ENCODE measurements around the gene GBA2.

The GBA2 gene

DNA sequence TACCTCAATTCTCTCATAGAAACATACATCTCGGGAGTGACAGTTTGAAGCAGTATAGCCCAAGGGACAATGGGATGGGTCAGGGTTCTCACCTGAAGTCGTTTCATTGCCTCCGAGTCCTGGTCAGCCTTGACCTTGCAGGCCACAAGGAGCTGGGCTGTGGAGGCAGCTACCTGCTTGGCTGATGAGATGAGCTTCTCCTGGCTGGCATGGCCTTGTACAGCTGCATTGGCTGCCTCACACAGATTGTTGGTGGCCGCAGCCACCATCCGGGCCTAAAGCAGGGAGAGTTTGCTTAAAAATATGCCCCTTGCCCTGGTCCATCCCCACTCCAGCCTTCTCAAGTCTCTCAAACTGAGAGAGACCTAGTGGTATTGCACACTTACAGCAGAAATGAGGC, 50.8 kb downstream of the GBA2 start:
- Histone ChIP-seq H3K27ac (ENCODE audit: low read length) (no peak overlapping the region), H3K27me3 (ENCODE audit: insufficient read depth, low read length) (no peaks in the 10 kb centered on the region), H3K36me3 (ENCODE audit: insufficient read depth, low read depth, low read length) (peaks cover 71% of the 10 kb centered on the region), H3K4me1 (ENCODE audit: insufficient read depth, low read length) (no peaks in the 10 kb centered on the region), H3K4me3 (ENCODE audit: low read length) (no peak overlapping the region), H3K9me3 (ENCODE audit: insufficient read depth, low read depth, low read length) (no peaks in the 10 kb centered on the region), H3K9ac (ENCODE audit: low read depth, low read length) (no peak overlapping the region)

DNA sequence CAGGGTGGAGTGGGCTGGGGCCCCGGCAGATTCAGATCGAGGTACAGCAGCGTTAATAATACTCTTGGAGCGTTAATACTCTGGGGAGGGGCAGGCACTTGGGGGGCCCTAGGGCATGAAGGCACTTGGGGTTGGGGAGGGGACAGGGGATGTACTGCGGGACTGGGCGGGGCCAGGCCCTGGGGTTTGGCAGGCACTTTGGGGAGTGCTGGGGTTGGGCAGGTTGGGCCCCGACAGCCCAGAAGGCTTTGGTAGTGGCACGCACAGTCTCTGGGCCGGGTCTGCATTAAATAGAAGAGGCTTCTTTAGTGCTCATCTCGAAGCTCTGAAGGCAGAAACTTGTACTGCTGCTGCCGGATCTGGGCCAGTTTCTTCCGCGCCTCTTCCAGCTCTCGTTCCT, 51.5 kb downstream of the GBA2 start:
- Histone ChIP-seq H3K9ac (ENCODE audit: low read depth, low read length) (no peak overlapping the region), H3K9me3 (ENCODE audit: insufficient read depth, low read depth, low read length) (no peaks in the 10 kb centered on the region), H3K36me3 (ENCODE audit: insufficient read depth, low read depth, low read length) (peaks cover 64% of the 10 kb centered on the region)

DNA sequence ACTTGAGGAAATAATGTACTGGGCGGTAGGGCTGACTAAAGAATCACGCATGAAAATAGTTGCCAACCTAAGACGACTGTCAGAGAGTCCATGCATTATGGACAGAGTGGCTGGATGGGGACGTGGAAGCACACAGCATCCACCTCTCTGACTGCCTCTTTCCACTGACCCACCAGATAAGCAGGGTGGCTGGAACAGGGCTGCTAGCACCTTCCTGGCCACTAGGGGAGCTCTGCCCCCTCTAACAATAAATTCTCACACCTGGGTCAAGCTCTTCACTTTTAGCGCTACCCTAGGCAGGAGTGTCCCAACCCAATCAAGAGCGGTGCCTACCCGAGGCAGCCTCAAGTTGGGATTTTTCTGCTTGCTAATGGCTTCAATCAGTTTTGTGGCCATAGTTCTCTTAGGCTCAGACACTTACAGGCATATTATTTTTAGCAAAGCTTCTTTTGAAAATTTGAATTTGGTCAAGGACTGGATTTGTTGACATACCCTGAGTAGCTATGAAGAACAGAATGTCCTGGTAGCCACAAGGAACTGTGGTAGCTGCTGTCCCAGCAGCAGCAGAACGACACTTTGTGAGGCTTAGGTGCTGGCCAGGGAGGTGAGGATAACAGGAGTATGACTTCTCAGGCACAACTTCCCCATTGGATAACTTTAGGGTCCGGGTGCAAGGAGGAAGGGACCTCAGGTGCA, 52.4 kb downstream of the GBA2 start:
- Histone ChIP-seq H3K4me1 (ENCODE audit: insufficient read depth, low read length) (no peaks in the 10 kb centered on the region), H3K27me3 (ENCODE audit: insufficient read depth, low read length) (no peaks in the 10 kb centered on the region), H3K9ac (ENCODE audit: low read depth, low read length) (no peak overlapping the region), H3K27ac (ENCODE audit: low read length) (no peak overlapping the region), H3K4me3 (ENCODE audit: low read length) (no peak overlapping the region), H3K36me3 (ENCODE audit: insufficient read depth, low read depth, low read length) (peaks cover 56% of the 10 kb centered on the region), H3K9me3 (ENCODE audit: insufficient read depth, low read depth, low read length) (no peaks in the 10 kb centered on the region)

More for the DNA sequence above, 51.5 kb downstream of the GBA2 start:
- H3K4me1 ChIP-seq (ENCODE audit: insufficient read depth, low read length), result no peaks in the 10 kb centered on the region
- no peak overlapping the region for H3K4me3 ChIP-seq (ENCODE audit: low read length)
- no peaks in the 10 kb centered on the region for H3K27me3 ChIP-seq (ENCODE audit: insufficient read depth, low read length)
- H3K27ac ChIP-seq (ENCODE audit: low read length), result no peak overlapping the region

DNA sequence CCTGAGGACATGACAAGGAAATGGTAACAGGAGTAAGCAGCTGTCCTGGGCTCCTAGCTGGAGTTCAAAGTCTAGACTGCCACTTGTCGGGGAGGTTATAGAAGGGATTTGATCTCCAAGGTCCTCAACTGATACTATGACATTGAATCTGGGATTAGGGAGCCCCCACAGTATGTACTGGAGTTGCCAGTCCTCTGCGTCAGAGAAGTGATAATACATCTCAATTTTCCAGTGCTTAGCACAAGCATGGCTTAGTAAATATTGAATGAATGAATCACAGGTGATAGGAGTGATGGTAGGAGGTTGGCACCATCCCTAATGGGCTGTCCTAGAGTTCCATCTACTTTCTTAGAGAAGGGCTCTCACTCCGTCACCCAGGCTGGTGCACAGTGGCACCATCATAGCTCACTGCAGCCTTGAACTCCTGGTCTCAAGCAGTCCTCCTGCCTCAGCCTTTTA, 53.1 kb downstream of the GBA2 start:
- Histone ChIP-seq H3K4me3 (ENCODE audit: low read length) (no peak overlapping the region), H3K36me3 (ENCODE audit: insufficient read depth, low read depth, low read length) (peaks cover 49% of the 10 kb centered on the region), H3K4me1 (ENCODE audit: insufficient read depth, low read length) (0 out of 2 replicates have a peak, but pooled peaks cover 3% of the 10 kb centered on the region), H3K9ac (ENCODE audit: low read depth, low read length) (no peak overlapping the region), H3K27ac (ENCODE audit: low read length) (no peak overlapping the region), H3K27me3 (ENCODE audit: insufficient read depth, low read length) (no peaks in the 10 kb centered on the region), H3K9me3 (ENCODE audit: insufficient read depth, low read depth, low read length) (no peaks in the 10 kb centered on the region)

DNA sequence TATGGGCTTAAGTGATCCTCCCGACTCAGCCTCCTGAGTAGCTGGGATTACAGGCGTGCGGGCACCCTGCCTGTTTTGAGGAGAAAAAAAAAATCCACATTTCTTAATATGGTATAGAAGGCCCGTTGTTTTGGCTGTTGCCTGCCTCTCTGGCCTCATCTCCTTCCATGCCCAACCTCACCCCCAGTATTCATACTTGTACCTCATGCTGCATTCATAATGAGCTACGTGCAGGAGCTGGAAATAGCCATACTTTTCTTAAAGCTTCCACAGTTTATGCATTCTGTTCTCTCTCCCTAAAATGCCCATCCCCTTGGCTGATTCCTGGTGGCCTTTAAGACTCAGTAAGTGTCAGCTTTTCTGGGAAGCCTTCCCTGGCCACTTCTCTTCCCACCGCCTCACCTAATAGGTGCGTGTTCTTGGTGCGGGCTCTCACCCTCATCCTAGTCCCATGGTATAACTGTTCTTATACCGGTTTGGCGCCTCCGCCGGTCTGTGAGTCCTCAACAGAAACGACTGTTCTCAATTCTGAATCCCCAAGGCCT, 57.2 kb downstream of the GBA2 start:
- no peak overlapping the region for H3K27ac ChIP-seq (ENCODE audit: low read length)
- H3K4me1 ChIP-seq (ENCODE audit: insufficient read depth, low read length), result peaks cover 11% of the 10 kb centered on the region
- no peak overlapping the region for H3K9ac ChIP-seq (ENCODE audit: low read depth, low read length)
- H3K9me3 ChIP-seq (ENCODE audit: insufficient read depth, low read depth, low read length), result no peaks in the 10 kb centered on the region
- H3K4me3 ChIP-seq (ENCODE audit: low read length), result peak overlapping the region; percentile 87
- no peaks in the 10 kb centered on the region for H3K27me3 ChIP-seq (ENCODE audit: insufficient read depth, low read length)
- H3K36me3 ChIP-seq (ENCODE audit: insufficient read depth, low read depth, low read length), result peaks cover 33% of the 10 kb centered on the region

DNA sequence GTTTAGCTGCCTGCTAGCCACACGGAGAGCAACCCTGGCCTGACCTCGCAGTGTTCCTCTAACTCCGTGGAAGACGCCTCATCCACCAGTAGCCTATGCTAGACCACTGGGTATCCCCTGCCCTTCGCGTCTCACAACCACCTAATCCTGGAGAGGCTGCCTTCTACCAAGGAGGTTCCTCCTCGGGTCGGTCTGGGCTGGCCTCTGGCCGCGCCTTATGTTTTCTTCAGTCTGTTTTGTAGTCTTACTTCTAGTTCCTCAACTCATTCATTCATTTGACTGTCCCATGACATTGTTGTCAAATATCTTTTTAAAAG, 57.7 kb downstream of the GBA2 start:
- peak overlapping the region; percentile 87 for H3K4me3 ChIP-seq (ENCODE audit: low read length)
- peaks cover 11% of the 10 kb centered on the region for H3K4me1 ChIP-seq (ENCODE audit: insufficient read depth, low read length)
- H3K27ac ChIP-seq (ENCODE audit: low read length), result peak overlapping the region; percentile 86
- H3K27me3 ChIP-seq (ENCODE audit: insufficient read depth, low read length), result no peaks in the 10 kb centered on the region
- peaks cover 36% of the 10 kb centered on the region for H3K36me3 ChIP-seq (ENCODE audit: insufficient read depth, low read depth, low read length)
- peak overlapping the region; percentile 94; the same call in 1 of the 2 replicates for H3K9ac ChIP-seq (ENCODE audit: low read depth, low read length)
- H3K9me3 ChIP-seq (ENCODE audit: insufficient read depth, low read depth, low read length), result no peaks in the 10 kb centered on the region

DNA sequence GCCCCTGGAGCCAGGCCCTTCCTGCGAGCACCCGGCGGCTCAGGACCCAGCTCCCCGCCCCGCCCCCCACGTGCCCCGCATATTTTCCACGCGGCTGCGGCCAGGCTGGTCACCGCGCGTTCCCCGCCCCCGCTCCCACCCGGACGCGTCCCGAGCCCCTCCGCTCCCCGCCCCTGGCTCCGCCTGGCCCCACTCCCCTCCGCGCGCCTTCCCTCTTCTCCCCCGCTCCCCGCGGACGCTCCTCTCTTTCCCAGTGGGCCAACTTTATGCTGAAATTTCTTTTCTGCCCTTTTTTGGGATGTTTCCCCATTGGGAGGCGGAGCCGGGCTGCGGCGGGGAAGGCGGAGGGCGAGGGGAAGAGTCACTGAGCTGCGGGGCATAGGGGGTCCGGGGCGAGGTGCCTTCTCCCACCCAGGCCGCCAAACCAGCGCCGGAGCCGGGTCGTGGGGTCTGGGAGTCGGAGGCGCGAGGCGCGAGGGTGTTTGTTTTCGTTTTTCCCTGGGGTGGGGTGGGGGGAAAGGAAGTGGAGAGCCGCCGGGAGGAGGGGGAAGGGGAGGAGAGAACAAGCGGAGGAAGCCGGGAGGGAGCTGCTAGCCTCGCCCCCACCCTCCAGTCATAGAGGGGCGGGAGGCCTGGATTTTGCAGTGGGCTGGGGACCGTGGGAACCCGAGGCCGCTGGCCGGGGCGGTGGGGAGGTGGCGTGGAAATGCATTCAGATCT, 58.3 kb downstream of the GBA2 start:
- Histone ChIP-seq H3K9ac (ENCODE audit: low read depth, low read length) (peak overlapping the region; percentile 94; the same call in 1 of the 2 replicates), H3K9me3 (ENCODE audit: insufficient read depth, low read depth, low read length) (no peaks in the 10 kb centered on the region), H3K27ac (ENCODE audit: low read length) (peak overlapping the region; percentile 86), H3K4me3 (ENCODE audit: low read length) (peak overlapping the region; percentile 87), H3K36me3 (ENCODE audit: insufficient read depth, low read depth, low read length) (peaks cover 36% of the 10 kb centered on the region), H3K4me1 (ENCODE audit: insufficient read depth, low read length) (peaks cover 11% of the 10 kb centered on the region), H3K27me3 (ENCODE audit: insufficient read depth, low read length) (no peaks in the 10 kb centered on the region)

DNA sequence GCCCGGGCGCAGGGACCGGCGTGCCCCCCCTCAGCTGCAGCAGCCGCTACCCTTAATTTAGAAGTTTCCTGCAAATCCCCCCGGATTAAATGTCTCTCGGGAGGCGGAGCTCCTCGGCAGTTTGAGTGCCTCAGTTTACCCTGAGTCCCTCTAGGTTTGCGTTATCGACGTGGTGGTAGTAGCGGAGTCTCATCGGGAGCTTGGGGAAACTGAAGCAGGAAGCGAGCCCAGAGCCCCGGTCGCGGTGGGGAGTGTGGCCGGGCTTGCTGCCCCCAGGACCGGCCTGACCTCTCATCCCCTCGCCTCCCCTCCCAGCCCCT, 58.8 kb downstream of the GBA2 start:
- H3K27ac ChIP-seq (ENCODE audit: low read length), result peak overlapping the region; percentile 81
- H3K9me3 ChIP-seq (ENCODE audit: insufficient read depth, low read depth, low read length), result no peaks in the 10 kb centered on the region
- H3K4me3 ChIP-seq (ENCODE audit: low read length), result peak overlapping the region; percentile 87
- peaks cover 11% of the 10 kb centered on the region for H3K4me1 ChIP-seq (ENCODE audit: insufficient read depth, low read length)
- H3K36me3 ChIP-seq (ENCODE audit: insufficient read depth, low read depth, low read length), result peaks cover 39% of the 10 kb centered on the region
- no peaks in the 10 kb centered on the region for H3K27me3 ChIP-seq (ENCODE audit: insufficient read depth, low read length)
- peak overlapping the region; percentile 94; the same call in 1 of the 2 replicates for H3K9ac ChIP-seq (ENCODE audit: low read depth, low read length)

DNA sequence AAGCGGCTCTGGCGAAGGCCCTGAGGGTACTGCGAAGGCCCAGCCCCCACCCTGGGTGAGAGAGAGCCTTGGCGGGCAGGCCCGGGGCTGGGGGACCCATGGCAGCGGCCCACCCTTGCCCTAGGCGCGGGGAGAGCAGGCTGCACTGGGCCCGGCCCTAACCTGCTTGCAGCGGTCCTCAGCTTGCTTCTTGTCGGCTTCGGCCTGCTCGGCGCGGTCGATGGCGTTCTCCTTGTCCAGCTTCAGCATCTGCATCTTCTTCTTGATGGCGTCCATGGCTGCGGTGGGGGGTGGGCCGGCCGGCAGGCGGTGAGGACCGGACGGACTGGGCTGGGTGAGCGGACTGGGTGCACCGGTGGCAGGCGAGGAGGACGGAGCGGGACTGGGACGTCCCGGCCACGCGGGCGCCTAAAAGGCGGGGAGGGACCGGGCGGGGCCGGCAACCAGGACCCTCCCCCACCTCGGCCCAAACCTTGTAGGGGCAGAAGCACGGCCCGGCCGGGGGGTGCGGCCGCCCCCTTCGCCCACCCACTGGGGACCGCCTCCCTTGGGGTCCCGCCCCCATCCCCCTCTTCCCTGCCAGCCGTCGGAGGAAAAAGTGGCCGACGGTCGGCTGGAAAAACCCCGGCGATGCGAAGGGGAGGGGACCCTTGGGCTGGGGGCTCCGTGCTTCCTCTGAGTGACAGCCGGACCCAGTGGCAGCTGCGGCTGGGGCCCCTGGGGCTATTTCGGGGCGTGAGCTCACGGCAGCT, 59.3 kb downstream of the GBA2 start, which contains the start of gene TPM2:
TSS of gene TPM2 (minus strand) at position 384 of the 752 bp plus-strand sequence. CDS start at position 276, 108 bp downstream.
- H3K27ac ChIP-seq (ENCODE audit: low read length), result peak within 1 kb of the TSS; percentile 97
- no peaks in the 10 kb centered on the region for H3K27me3 ChIP-seq (ENCODE audit: insufficient read depth, low read length)
- H3K36me3 ChIP-seq (ENCODE audit: insufficient read depth, low read depth, low read length), result peaks cover 44% of the 10 kb centered on the region
- H3K4me3 ChIP-seq (ENCODE audit: low read length), result peak within 1 kb of the TSS; percentile 87
- H3K9ac ChIP-seq (ENCODE audit: low read depth, low read length), result peak within 1 kb of the TSS; percentile 94
- peaks cover 11% of the 10 kb centered on the region for H3K4me1 ChIP-seq (ENCODE audit: insufficient read depth, low read length)
- H3K9me3 ChIP-seq (ENCODE audit: insufficient read depth, low read depth, low read length), result no peaks in the 10 kb centered on the region

DNA sequence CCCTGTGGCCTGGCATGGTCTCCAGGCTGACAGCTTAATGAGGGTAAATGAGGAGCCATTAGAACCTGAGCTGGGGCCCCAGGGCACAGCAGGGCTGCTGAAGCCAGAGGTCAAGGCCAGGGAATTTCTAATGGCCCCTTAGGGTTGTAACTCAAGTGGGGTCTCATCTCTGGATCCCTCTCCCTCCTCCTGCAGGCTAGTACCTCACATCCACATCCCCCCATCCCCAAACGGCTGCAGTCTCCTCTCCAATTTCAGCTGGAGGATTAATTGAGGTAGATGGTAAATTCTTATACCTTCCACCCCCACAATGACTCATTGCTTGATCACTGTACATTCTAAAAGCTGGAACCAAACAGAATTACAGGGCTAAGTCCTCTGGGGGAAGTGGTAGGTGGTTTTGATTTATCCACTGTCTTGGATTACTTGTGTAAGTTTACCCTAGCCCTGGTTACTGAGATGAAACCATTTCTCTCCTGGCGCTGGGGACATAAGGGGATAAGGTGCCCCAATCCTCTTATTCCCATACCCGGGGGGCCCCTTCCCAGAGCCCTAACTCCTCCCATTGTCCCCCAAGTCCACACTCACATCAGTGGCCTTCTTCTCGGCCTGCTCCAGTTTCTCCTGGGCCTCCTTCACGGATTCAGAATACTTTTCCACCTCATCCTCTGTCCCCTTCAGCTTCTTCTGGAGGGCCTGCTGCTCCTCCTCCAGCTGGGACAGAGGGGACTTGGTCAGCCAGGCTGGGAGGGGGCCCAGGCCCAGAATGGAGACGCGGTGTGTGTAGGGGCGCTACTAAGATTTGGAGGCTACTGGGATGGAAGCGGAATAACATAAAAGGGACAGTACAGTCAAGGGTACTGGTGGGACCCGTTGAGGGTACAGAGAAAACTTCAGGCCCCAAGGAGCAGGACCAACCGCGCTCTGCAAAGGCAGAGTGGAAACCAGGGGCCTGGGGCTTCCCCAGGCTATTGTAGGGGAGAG, 60.2 kb downstream of the GBA2 start:
- no peaks in the 10 kb centered on the region for H3K9me3 ChIP-seq (ENCODE audit: insufficient read depth, low read depth, low read length)
- H3K27ac ChIP-seq (ENCODE audit: low read length), result peak overlapping the region; percentile 97
- peak overlapping the region; percentile 94 for H3K9ac ChIP-seq (ENCODE audit: low read depth, low read length)
- H3K36me3 ChIP-seq (ENCODE audit: insufficient read depth, low read depth, low read length), result peaks cover 53% of the 10 kb centered on the region
- no peaks in the 10 kb centered on the region for H3K27me3 ChIP-seq (ENCODE audit: insufficient read depth, low read length)
- peaks cover 11% of the 10 kb centered on the region for H3K4me1 ChIP-seq (ENCODE audit: insufficient read depth, low read length)
- peak overlapping the region; percentile 87 for H3K4me3 ChIP-seq (ENCODE audit: low read length)

All from iPS-20b (cell line).